IPS-20b (cell line): Measurements from ENCODE around the gene TARBP1.
"Not testable (repeated sequence)": the region's sequence is repeated elsewhere in the genome, so short reads cannot be mapped to it uniquely, and the experiment has no call there.

Source experiments
- H3K27ac ChIP-seq: one replicate; pipeline ENCODE4 v1.5.1; 2013; ENCODE audit warnings: low read length
- H3K27me3 ChIP-seq: 2 replicates; pipeline ENCODE4 v1.6.1; 2013; ENCODE audit warnings: mild to moderate bottlenecking, low read length, inconsistent platforms; ENCODE audit not compliant: insufficient read depth
- H3K36me3 ChIP-seq: 2 replicates; pipeline ENCODE4 v1.6.1; 2013; ENCODE audit warnings: low read depth, mild to moderate bottlenecking, inconsistent platforms, low read length, moderate library complexity; ENCODE audit not compliant: insufficient read depth
- H3K4me1 ChIP-seq: 2 replicates; pipeline ENCODE4 v1.6.1; 2013; ENCODE audit warnings: mild to moderate bottlenecking, control low read depth, inconsistent platforms, low read length, moderate library complexity; ENCODE audit not compliant: insufficient read depth
- H3K4me3 ChIP-seq: 2 replicates; pipeline ENCODE4 v1.5.1; 2013; ENCODE audit warnings: mild to moderate bottlenecking, low read length, inconsistent platforms
- H3K9ac ChIP-seq: 2 replicates; pipeline ENCODE4 v1.6.1; 2013; ENCODE audit warnings: low read depth, mild to moderate bottlenecking, inconsistent platforms, low read length, moderate library complexity
- H3K9me3 ChIP-seq: 2 replicates; pipeline ENCODE4 v1.6.1; 2013; ENCODE audit warnings: mild to moderate bottlenecking, low read depth, low read length, inconsistent platforms; ENCODE audit not compliant: insufficient read depth

The TARBP1 gene

GRCh38 chr1:234396871-234397270 is 82.1 kb downstream of the TARBP1 start:
- no peaks in the 10 kb centered on the region for H3K9me3 ChIP-seq
- no peak overlapping the region for H3K27ac ChIP-seq
- H3K4me1 ChIP-seq: no peaks in the 10 kb centered on the region
- no peak overlapping the region for H3K9ac ChIP-seq
- H3K27me3 ChIP-seq: no peaks in the 10 kb centered on the region
- peaks cover 23% of the 10 kb centered on the region for H3K36me3 ChIP-seq
- H3K4me3 ChIP-seq: no peak overlapping the region

- Histone ChIP-seq H3K9me3 (no peaks in the 10 kb centered on the region), H3K4me1 (no peaks in the 10 kb centered on the region), H3K27ac (no peak overlapping the region), H3K9ac (no peak overlapping the region), H3K4me3 (no peak overlapping the region), H3K36me3 (peaks cover 25% of the 10 kb centered on the region), H3K27me3 (no peaks in the 10 kb centered on the region)
These were observed 82.9 kb downstream of the TARBP1 start for GRCh38 chr1:234396092-234396491.

DNA sequence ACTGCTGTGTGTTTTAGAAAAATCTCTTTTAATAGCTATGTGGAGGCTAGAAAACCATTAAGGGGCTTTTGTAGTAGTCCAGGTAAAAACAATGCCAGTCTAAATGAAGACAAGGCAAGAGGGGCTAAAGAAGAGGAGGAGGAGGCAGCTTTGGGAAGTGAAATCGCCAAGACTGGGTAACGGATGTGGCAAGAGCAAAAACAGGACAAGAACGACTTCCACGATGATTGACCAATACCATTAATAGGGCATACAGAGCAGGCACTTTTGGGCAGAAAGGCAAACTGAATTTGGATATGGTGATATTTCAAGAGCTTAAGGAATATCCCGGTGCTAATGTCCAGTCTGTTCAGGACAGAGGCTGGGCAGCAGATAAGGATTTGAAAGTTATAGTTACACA is 83.7 kb downstream of the TARBP1 start:
- Histone ChIP-seq H3K27ac (no peak overlapping the region), H3K9me3 (no peaks in the 10 kb centered on the region), H3K36me3 (peaks cover 29% of the 10 kb centered on the region), H3K9ac (no peak overlapping the region), H3K4me1 (no peaks in the 10 kb centered on the region), H3K27me3 (no peaks in the 10 kb centered on the region), H3K4me3 (no peak overlapping the region)

DNA sequence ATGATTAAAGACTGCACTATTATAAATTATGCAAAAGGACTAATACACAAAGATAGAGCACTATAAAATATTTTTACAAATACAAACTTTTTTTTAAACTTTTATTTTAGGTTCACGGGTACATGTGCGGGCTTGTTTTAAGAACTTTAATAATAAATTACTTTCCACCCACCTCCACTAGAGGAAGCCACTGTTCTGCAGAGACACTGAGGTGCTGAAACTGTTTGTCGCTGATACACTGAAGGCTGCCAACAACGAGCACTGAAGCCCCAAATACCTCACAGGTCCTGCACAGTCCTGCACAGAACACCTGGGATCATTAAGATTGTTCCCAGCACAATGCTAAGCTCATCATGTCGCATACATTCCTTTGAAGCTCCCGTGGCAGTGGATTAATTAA is 85.8 kb downstream of the TARBP1 start:
- Histone ChIP-seq H3K9ac (no peak overlapping the region), H3K27ac (no peak overlapping the region), H3K9me3 (no peaks in the 10 kb centered on the region), H3K27me3 (no peaks in the 10 kb centered on the region), H3K4me1 (no peaks in the 10 kb centered on the region), H3K36me3 (peaks cover 24% of the 10 kb centered on the region), H3K4me3 (no peak overlapping the region)

GRCh38 chr1:234388094-234388493 is 90.9 kb downstream of the TARBP1 start:
- Histone ChIP-seq H3K36me3 (peaks cover 28% of the 10 kb centered on the region), H3K9ac (no peak overlapping the region), H3K27ac (no peak overlapping the region), H3K9me3 (no peaks in the 10 kb centered on the region), H3K4me1 (no peaks in the 10 kb centered on the region), H3K4me3 (no peak overlapping the region), H3K27me3 (no peaks in the 10 kb centered on the region)

GRCh38 chr1:234386122-234386521 is 92.9 kb downstream of the TARBP1 start:
- H3K27me3 ChIP-seq: no peaks in the 10 kb centered on the region
- H3K4me1 ChIP-seq: no peaks in the 10 kb centered on the region
- no peak overlapping the region for H3K4me3 ChIP-seq
- peaks cover 29% of the 10 kb centered on the region for H3K36me3 ChIP-seq
- no peak overlapping the region for H3K9ac ChIP-seq
- H3K27ac ChIP-seq: no peak overlapping the region
- no peaks in the 10 kb centered on the region for H3K9me3 ChIP-seq

DNA sequence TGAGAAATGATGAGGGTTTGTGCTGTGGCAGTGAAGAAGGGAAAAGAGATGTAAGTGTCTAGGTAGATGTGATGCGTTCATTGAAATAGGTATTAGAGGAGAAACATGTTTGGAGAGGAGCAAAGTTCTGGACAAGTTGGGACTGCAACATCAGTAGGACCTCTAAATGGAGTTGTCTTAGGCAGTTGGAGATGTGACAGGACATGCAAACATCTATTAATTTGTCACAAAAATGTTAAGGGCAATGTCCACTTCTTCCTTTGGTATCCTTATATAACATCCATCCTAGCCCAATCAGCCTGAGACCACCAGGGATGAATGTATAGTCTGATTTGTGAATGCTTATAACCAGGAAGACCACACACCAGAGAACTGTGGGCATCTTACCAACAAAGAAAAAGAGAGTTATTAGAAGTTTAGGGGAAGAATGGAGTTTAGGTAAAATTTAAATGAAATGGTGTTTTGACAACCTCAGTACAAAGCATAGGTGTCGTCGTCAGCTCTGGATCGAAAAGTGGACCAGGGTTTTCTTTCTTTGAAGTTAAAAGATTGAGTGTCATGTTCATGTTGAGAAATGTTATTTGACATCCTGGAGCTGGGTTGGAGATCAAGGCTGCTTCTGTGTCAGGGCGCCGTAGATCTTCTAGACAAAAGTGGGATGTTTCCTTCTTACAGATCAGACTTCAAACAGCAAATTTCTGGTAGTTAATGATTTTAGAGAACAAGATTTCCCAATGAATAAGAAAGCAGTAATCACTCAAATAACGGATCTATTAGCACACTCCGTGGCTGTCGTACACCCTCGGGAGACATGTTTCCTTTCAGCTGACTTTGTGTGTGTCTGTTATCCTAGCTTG is 97.1 kb downstream of the TARBP1 start:
- Histone ChIP-seq H3K27ac (no peak overlapping the region), H3K4me1 (no peaks in the 10 kb centered on the region), H3K4me3 (no peak overlapping the region), H3K27me3 (no peaks in the 10 kb centered on the region), H3K9me3 (no peaks in the 10 kb centered on the region), H3K36me3 (peaks cover 60% of the 10 kb centered on the region), H3K9ac (no peak overlapping the region)

DNA sequence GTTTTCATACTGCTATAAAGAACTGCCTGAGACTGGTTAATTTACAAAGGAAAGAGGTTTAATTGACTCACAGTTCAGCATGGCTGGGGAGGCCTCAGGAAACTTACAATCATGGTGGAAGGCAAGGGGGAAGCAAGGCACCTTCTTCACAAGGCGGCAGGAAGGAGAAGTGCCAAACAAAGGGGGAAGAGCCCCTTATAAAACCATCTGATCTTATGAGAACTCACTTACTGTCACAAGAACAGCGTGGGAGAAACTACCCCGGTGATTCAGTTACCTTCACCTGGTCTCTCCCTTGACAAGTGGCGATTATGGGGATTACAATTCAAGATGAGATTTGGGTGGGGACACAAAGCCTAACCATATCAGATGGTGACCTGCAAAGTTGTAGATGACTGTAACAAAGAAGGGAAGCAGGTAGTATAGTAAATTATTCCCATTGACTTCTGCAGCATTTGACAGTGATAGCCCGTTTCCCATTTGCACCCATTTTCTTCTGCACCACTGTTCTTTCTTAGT is 99.3 kb downstream of the TARBP1 start:
- not testable (repeated sequence) for H3K4me1 ChIP-seq, H3K27me3 ChIP-seq, H3K4me3 ChIP-seq, H3K27ac ChIP-seq, H3K9ac ChIP-seq, H3K9me3 ChIP-seq
- H3K36me3 ChIP-seq: peaks cover 79% of the 10 kb centered on the region

- Histone ChIP-seq H3K9me3 (no peaks in the 10 kb centered on the region), H3K9ac (no peak overlapping the region), H3K27ac (no peak overlapping the region), H3K36me3 (peaks cover 58% of the 10 kb centered on the region), H3K4me1 (peaks cover 5% of the 10 kb centered on the region; the same call in 1 of the 2 replicates), H3K4me3 (no peak overlapping the region), H3K27me3 (no peaks in the 10 kb centered on the region)
These were observed 103.3 kb downstream of the TARBP1 start for GRCh38 chr1:234375672-234376071.

DNA sequence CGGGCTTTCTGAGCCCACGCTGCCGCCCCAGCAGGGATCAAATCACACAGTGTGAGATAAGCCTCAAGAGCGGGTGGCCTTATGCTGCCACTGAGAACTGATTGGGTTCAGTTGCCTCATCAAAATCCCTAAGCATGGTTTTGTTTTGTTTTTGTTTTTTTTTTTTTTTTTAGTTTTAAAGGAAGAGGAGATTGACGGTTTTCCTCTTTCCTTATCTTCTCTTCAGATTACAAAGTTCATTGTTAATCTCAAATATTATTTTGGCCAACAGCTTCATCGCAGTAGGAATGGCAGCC is 105.1 kb downstream of the TARBP1 start:
- peaks cover 2% of the 10 kb centered on the region; the same call in 1 of the 2 replicates for H3K27me3 ChIP-seq
- peaks cover 5% of the 10 kb centered on the region; the same call in 1 of the 2 replicates for H3K4me1 ChIP-seq
- H3K27ac ChIP-seq: peak overlapping the region; percentile 63
- H3K9ac ChIP-seq: peak overlapping the region; percentile 90
- H3K4me3 ChIP-seq: peak overlapping the region; percentile 87
- H3K36me3 ChIP-seq: peaks cover 42% of the 10 kb centered on the region
- H3K9me3 ChIP-seq: no peaks in the 10 kb centered on the region

GRCh38 chr1:234373064-234373958 is 105.7 kb downstream of the TARBP1 start, which contains the start of gene COA6:
COA6 (plus strand) TSS chr1:234373456; CDS start chr1:234373467, 11 bp downstream.
- Histone ChIP-seq H3K9ac (peak within 1 kb of the TSS; percentile 90), H3K36me3 (peaks cover 36% of the 10 kb centered on the region), H3K4me3 (peak within 1 kb of the TSS; percentile 87), H3K9me3 (no peaks in the 10 kb centered on the region), H3K27ac (peak within 1 kb of the TSS; percentile 63), H3K27me3 (peaks cover 8% of the 10 kb centered on the region), H3K4me1 (peaks cover 5% of the 10 kb centered on the region; the same call in 1 of the 2 replicates)
